GM23248 (cell line): ENCODE data around the gene ANGPT4.

Experiments
- EZH2 ChIP-seq: fragments of 200-600 bp; sonication (generic); IDR thresholded peaks from 2 replicates; pipeline ENCODE4 v1.6.1; 2018; ENCODE audit warnings: antibody characterized with exemption, mild to moderate bottlenecking; ENCODE audit not compliant: insufficient read depth, poor library complexity, severe bottlenecking
- EZH2phosphoT487 ChIP-seq: fragments of 200-600 bp; sonication (generic); IDR thresholded peaks from 2 replicates; pipeline ENCODE4 v1.6.1; 2018; ENCODE audit warnings: antibody characterized with exemption, moderate library complexity, mild to moderate bottlenecking, low read depth; ENCODE audit not compliant: insufficient read depth

DNA sequence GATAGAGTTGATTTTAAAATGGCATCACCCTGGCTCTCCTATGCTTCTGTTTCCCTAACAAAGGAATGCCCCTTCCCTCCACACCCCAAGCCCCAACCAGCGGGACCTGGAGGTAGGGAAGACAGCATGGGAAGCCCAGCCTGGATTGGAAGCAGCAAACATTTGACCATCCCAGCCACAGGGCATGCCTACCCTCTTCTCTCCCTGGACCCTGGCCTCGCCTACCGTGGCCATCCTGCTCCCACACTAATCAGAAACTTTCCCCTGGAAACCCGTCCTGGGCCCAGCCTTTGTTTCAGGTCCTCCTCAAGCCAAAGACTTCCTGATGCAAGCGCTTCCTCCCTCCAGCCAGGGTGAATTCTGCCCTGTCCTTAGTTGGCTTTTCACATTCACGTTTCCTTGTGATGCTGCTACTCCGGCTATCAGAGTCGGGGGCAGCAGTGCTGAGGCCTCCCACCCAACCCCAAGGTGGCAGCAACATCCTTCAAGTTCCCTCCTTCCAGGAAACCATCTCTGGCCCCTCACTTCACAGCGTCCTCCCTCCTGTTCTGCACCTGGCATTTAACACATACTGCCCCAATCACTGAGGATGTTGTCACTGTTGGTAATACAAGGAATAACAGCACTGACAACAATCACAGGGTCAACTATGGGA is 18.2 kb upstream of the ANGPT4 start:
- no peak for TF ChIP-seq EZH2
- TF ChIP-seq EZH2phosphoT487, result no peak
